HCT116 (cell line): ENCODE measurements around the gene WNT16. TPM values are rescaled to one million over a fixed set of nuclear protein-coding genes. Genes with fewer than 3 reads are reported as not detected.

Experiments
- ATAC-seq: fragments of 200-7000 bp; cut with Tn5 transposase; 2 replicates; pipeline ENCODE4 v1.9.1; 2020; ENCODE audit warnings: mild to moderate bottlenecking, moderate library complexity
- BruUV-seq: library from RNA; stranded (reverse); fragments of 400-500 nt; replicated peaks from 2 replicates; lab custom pipeline; 2021; lab: Mats Ljungman, UMichigan
- CTCF ChIA-PET: fragments of 300-600 bp; sonication (Branson Sonifier 250); formaldehyde crosslinking; loops from one replicate; lab custom pipeline; 2021; ENCODE audit warnings: antibody characterized with exemption; lab: Charles Lee
- POLR2A ChIA-PET: fragments of 300-600, 350-600 bp; sonication (Branson Sonifier 250); formaldehyde crosslinking; loops from one replicate; lab custom pipeline; 2021; ENCODE audit warnings: antibody characterized with exemption; lab: Charles Lee
- RAD21 ChIA-PET, 2 experiments: fragments of 300-600 bp; sonication (Branson Sonifier 250); formaldehyde crosslinking; loops; one replicate each; lab custom pipeline; 2023; ENCODE audit warnings: low total read pairs in 2 of 2; ENCODE audit not compliant: uncharacterized antibody in 2 of 2, unreplicated experiment in 2 of 2, low non-redundant PET in 1 of 2; lab: Charles Lee
- DNase-seq: peaks from one replicate; pipeline ENCODE4 v3.0.0-alpha.2; 2010; ENCODE audit warnings: low read depth, low spot score
- H2AFZ ChIP-seq: fragments of 200-600 bp; shearing (Covaris generic), sonication (generic); 2 replicates; pipeline ENCODE4 v1.6.1; 2017; ENCODE audit warnings: low read depth, mixed run types, mixed read lengths, antibody characterized with exemption, low read length; ENCODE audit not compliant: poor library complexity, severe bottlenecking
- H3K27ac ChIP-seq: 2 replicates; pipeline ENCODE4 v1.5.1; 2012; ENCODE audit warnings: low read depth, low read length
- H3K27me3 ChIP-seq: fragments of 200-600 bp; sonication (generic); 2 replicates; pipeline ENCODE4 v1.6.1; 2016; ENCODE audit warnings: mixed run types, low read length, mixed read lengths; ENCODE audit not compliant: insufficient read depth
- H3K36me3 ChIP-seq, 2 experiments: fragments of 200-500 bp in 1 of 2; fragments of 200-600 bp in 1 of 2; sonication (Bioruptor generic) in 1 of 2; sonication (generic) in 1 of 2; 2 replicates each; pipeline versions ENCODE4 v1.5.1 to v1.6.1; 2014 to 2016; ENCODE audit warnings: low read length in 2 of 2, inconsistent platforms in 1 of 2, mixed read lengths in 1 of 2, mixed run types in 1 of 2; ENCODE audit not compliant: insufficient read depth in 2 of 2, control insufficient read depth in 1 of 2
- H3K4me1 ChIP-seq, 2 experiments: fragments of 200-600 bp in 1 of 2; sonication (generic) in 1 of 2; 2 replicates each; pipeline versions ENCODE4 v1.5.1 to v1.6.1; 2012 to 2017; ENCODE audit warnings: low read length in 2 of 2, inconsistent platforms in 1 of 2, mild to moderate bottlenecking in 1 of 2, mixed read lengths in 1 of 2, mixed run types in 1 of 2, moderate library complexity in 1 of 2; ENCODE audit not compliant: insufficient read depth in 2 of 2, control insufficient read depth in 1 of 2
- H3K4me2 ChIP-seq: fragments of 200-600 bp; sonication (generic); 2 replicates; pipeline ENCODE4 v1.6.1; 2017; ENCODE audit warnings: mixed run types, low read length, mixed read lengths
- H3K4me3 ChIP-seq, 2 experiments: fragments of 200-600 bp in 1 of 2; sonication (generic) in 1 of 2; replicated peaks in 1 of 2; 2 replicates each; pipeline ENCODE4 v1.5.1; 2011 to 2016; ENCODE audit warnings: low read length in 2 of 2, control low read depth in 1 of 2, low read depth in 1 of 2, mild to moderate bottlenecking in 1 of 2, mixed read lengths in 1 of 2, mixed run types in 1 of 2
- H3K79me2 ChIP-seq: fragments of 200-600 bp; sonication (generic); 2 replicates; pipeline ENCODE4 v1.6.1; 2017; ENCODE audit warnings: mild to moderate bottlenecking, mixed run types, low read length, moderate library complexity, mixed read lengths; ENCODE audit not compliant: insufficient read depth
- H3K9ac ChIP-seq: fragments of 200-600 bp; sonication (generic); 2 replicates; pipeline ENCODE4 v1.6.1; 2016; ENCODE audit warnings: low read length, mixed read lengths
- H3K9me2 ChIP-seq: fragments of 200-600 bp; sonication (generic), shearing (Covaris generic); 2 replicates; pipeline ENCODE4 v1.6.1; 2017; ENCODE audit warnings: mixed run types, mild to moderate bottlenecking, moderate library complexity; ENCODE audit not compliant: insufficient read depth
- H3K9me3 ChIP-seq, 2 experiments: fragments of 200-500 bp in 1 of 2; fragments of 200-600 bp in 1 of 2; sonication (Bioruptor generic) in 1 of 2; sonication (generic) in 1 of 2; 2 replicates each; pipeline ENCODE4 v1.6.1; 2014 to 2017; ENCODE audit warnings: low read length in 2 of 2, mixed read lengths in 2 of 2, inconsistent platforms in 1 of 2, low read depth in 1 of 2, mild to moderate bottlenecking in 1 of 2, mixed run types in 1 of 2, moderate library complexity in 1 of 2; ENCODE audit not compliant: control insufficient read depth in 1 of 2, insufficient read depth in 1 of 2
- H4K20me1 ChIP-seq: fragments of 200-600 bp; sonication (generic), shearing (Covaris generic); 2 replicates; pipeline ENCODE4 v1.6.1; 2017; ENCODE audit warnings: mixed run types, mild to moderate bottlenecking, moderate library complexity; ENCODE audit not compliant: insufficient read depth
- POLR2AphosphoS5 ChIP-seq: IDR thresholded peaks from 2 replicates; pipeline ENCODE4 v1.6.1; 2011; ENCODE audit warnings: mild to moderate bottlenecking, low read depth, low read length, moderate library complexity
- ZFX ChIP-seq: fragments of 450-650 bp; IDR thresholded peaks from 2 replicates; pipeline ENCODE4 v1.6.1; 2017
- intact Hi-C: fragments of 100-400 bp; cut with micrococcal nuclease; formaldehyde crosslinking; loops from 2 replicates; pipeline ENCODE4 v1.10.0; 2022
- total RNA-seq: library from RNA; stranded (reverse); gene quantifications from one replicate; pipeline ENCODE4 v1.2.1, GENCODE V29; 2021; ENCODE audit not compliant: unreplicated experiment
- TF ChIP-seq, protein P1 (sequence below): IDR thresholded peaks from 2 replicates; pipeline ENCODE4 v1.6.1; 2012; ENCODE audit warnings: low read depth
- TF ChIP-seq, protein P2 (sequence below): IDR thresholded peaks from 2 replicates; pipeline ENCODE4 v1.6.1; 2011; ENCODE audit warnings: mild to moderate bottlenecking, low read length, moderate library complexity; ENCODE audit not compliant: insufficient replicate concordance; ENCODE audit errors: extremely low read depth

Gene WNT16
- total RNA-seq, 1 experiment from 2014 or later: 152 TPM

DNA sequence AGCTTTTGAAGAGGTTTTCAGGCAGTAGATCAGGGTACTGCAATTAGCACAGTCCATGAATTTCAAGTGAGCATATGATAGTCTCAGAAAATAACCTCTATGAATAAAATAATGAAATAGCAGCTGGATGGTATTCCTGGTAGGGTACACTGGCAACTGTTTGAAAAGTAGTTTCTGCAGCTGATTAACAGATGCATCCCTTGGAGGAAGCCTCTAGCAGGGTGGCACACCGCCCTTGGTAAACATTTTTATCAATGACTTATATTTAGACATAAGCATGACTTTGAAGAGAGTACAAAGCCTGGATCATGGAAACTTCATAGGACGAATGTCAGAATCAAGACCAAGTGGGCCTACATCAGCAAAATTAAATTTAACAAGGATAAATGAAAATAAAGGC, 26.8 kb downstream of the WNT16 start:
- CTCF ChIA-PET: interaction anchor here (1.8 kb wide), 1 partner anchor 11 kb away, joined by 4 read pairs; no protein-coding TSS in a partner anchor
- ATAC-seq: no peak
- peaks cover 0 to 13% of the 10 kb centered on the region in 2 experiments; a peak in 1 of 4 replicates for H3K4me1 ChIP-seq
- H3K79me2 ChIP-seq: peaks cover 94% of the 10 kb centered on the region
- RAD21 ChIA-PET: interaction anchor here in 1 of 2 experiments (0.6 kb wide), 1 partner anchor 95 kb away, joined by 3 read pairs; no protein-coding TSS in a partner anchor
- H3K4me2 ChIP-seq: no peak overlapping the region
- TF ChIP-seq POLR2AphosphoS5: peak; percentile 12; the same call in 1 of the 2 replicates
- TF ChIP-seq, protein P1, sequence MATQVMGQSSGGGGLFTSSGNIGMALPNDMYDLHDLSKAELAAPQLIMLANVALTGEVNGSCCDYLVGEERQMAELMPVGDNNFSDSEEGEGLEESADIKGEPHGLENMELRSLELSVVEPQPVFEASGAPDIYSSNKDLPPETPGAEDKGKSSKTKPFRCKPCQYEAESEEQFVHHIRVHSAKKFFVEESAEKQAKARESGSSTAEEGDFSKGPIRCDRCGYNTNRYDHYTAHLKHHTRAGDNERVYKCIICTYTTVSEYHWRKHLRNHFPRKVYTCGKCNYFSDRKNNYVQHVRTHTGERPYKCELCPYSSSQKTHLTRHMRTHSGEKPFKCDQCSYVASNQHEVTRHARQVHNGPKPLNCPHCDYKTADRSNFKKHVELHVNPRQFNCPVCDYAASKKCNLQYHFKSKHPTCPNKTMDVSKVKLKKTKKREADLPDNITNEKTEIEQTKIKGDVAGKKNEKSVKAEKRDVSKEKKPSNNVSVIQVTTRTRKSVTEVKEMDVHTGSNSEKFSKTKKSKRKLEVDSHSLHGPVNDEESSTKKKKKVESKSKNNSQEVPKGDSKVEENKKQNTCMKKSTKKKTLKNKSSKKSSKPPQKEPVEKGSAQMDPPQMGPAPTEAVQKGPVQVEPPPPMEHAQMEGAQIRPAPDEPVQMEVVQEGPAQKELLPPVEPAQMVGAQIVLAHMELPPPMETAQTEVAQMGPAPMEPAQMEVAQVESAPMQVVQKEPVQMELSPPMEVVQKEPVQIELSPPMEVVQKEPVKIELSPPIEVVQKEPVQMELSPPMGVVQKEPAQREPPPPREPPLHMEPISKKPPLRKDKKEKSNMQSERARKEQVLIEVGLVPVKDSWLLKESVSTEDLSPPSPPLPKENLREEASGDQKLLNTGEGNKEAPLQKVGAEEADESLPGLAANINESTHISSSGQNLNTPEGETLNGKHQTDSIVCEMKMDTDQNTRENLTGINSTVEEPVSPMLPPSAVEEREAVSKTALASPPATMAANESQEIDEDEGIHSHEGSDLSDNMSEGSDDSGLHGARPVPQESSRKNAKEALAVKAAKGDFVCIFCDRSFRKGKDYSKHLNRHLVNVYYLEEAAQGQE: no peak
- intact Hi-C loops: no loop called here
- H3K36me3 ChIP-seq: peaks cover 53 to 86% of the 10 kb centered on the region in 2 experiments
- no peak overlapping the region for H3K4me3 ChIP-seq
- DNase-seq: no peak
- peaks cover 6% of the 10 kb centered on the region; the same call in 1 of the 2 replicates for H4K20me1 ChIP-seq
- no TSS peak for BruUV-seq
- POLR2A ChIA-PET: no interaction called here
- H3K9me3 ChIP-seq: no peaks in the 10 kb centered on the region
- no peaks in the 10 kb centered on the region for H3K9me2 ChIP-seq
- H3K9ac ChIP-seq: no peak overlapping the region
- H3K27ac ChIP-seq: no peak overlapping the region
- H3K27me3 ChIP-seq: no peaks in the 10 kb centered on the region
- H2AFZ ChIP-seq: no peak overlapping the region

DNA sequence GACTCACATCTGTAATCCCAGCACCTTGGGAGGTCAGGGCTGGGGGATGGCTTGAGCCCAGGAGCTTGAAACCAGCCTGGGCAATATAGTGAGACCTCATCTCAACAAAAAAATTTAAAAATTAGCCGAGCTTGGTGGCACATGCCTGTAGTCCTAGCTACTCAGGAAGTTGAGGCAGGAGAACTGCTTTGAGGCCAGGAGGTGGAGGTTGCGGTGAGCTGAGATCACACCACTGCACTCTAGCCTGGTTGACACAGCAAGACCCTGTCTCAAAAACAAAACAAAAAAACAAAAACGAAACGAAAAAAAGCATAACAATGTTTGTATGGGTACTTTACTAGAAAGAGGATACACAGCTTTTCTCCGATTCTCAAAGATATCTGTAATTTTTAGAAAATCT, 31.8 kb downstream of the WNT16 start:
- POLR2A ChIA-PET: no interaction called here
- H3K4me2 ChIP-seq: no peak overlapping the region

More for the DNA sequence above, 31.8 kb downstream of the WNT16 start:
- Histone ChIP-seq H2AFZ (no peak overlapping the region), H3K9me3 (no peaks in the 10 kb centered on the region), H4K20me1 (no peaks in the 10 kb centered on the region; the same call in 1 of the 2 replicates), H3K9me2 (no peaks in the 10 kb centered on the region), H3K36me3 (peaks cover 62 to 88% of the 10 kb centered on the region in 2 experiments), H3K27me3 (no peaks in the 10 kb centered on the region), H3K79me2 (peaks cover 99% of the 10 kb centered on the region), H3K9ac (no peak overlapping the region), H3K4me1 (peaks cover 0 to 3% of the 10 kb centered on the region in 2 experiments; a peak in 1 of 4 replicates), H3K27ac (no peak overlapping the region), H3K4me3 (no peak overlapping the region)
- DNase-seq (no peak), ATAC-seq (no peak)
- no peak for TF ChIP-seq ZFX
- TF ChIP-seq, protein P2, sequence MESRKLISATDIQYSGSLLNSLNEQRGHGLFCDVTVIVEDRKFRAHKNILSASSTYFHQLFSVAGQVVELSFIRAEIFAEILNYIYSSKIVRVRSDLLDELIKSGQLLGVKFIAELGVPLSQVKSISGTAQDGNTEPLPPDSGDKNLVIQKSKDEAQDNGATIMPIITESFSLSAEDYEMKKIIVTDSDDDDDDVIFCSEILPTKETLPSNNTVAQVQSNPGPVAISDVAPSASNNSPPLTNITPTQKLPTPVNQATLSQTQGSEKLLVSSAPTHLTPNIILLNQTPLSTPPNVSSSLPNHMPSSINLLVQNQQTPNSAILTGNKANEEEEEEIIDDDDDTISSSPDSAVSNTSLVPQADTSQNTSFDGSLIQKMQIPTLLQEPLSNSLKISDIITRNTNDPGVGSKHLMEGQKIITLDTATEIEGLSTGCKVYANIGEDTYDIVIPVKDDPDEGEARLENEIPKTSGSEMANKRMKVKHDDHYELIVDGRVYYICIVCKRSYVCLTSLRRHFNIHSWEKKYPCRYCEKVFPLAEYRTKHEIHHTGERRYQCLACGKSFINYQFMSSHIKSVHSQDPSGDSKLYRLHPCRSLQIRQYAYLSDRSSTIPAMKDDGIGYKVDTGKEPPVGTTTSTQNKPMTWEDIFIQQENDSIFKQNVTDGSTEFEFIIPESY: no peak
- ChIA-PET CTCF (interaction anchor here (1.0 kb wide), 1 partner anchor 9 kb away, joined by 5 read pairs; no protein-coding TSS in a partner anchor), RAD21 (no interaction called here)
- intact Hi-C loops: no loop called here
- BruUV-seq: no TSS peak
